A549 (cell line): ENCODE results near the gene SLC16A5. TPM values are rescaled to one million over a fixed set of nuclear protein-coding genes. Genes with fewer than 3 reads are reported as not detected.

Experiments used
- ATAC-seq, 2 experiments: fragments of 200-7000 bp in 1 of 2; fragments of >200 bp in 1 of 2; cut with Nextera tagmentation in 1 of 2; cut with Tn5 transposase in 1 of 2; 3 replicates each; pipeline versions ENCODE4 v1.8.0 to v1.9.1; 2018 to 2020; ENCODE audit warnings: mild to moderate bottlenecking in 1 of 2, moderate library complexity in 1 of 2
- CTCF ChIA-PET: fragments of 300-600 bp; sonication (Branson Sonifier 250); formaldehyde crosslinking; extraction: SDS; loops from one replicate; lab custom pipeline; 2021; ENCODE audit warnings: antibody characterized with exemption, inconsistent platforms; lab: Yijun Ruan, JAX
- POLR2A ChIA-PET: fragments of 350-600 bp; formaldehyde crosslinking; extraction: SDS; loops from one replicate; lab custom pipeline; 2021; ENCODE audit warnings: antibody characterized with exemption, inconsistent platforms; lab: Yijun Ruan, JAX
- DNase-seq, 2 experiments: peaks; one replicate each; pipeline versions ENCODE4 v3.0.0 to v3.0.0-alpha.2; 2011 to 2016; ENCODE audit warnings: low read depth in 1 of 2, low spot score in 1 of 2
- FAIRE-seq: peaks from 2 replicates; lab custom pipeline; 2011; peaks lifted over from hg19 to GRCh38; lab: Jason Lieb, UNC
- H3K27ac ChIP-seq, 2 experiments: fragments of >200 bp; sonication (Bioruptor Twin); formaldehyde crosslinking; 3 replicates each; pipeline ENCODE4 v1.5.1; 2016 to 2017
- H3K4me1 ChIP-seq: fragments of >200 bp; sonication (Bioruptor Twin); formaldehyde crosslinking; 3 replicates; pipeline ENCODE4 v1.6.1; 2016
- H3K4me2 ChIP-seq: fragments of >200 bp; sonication (Bioruptor Twin); formaldehyde crosslinking; 3 replicates; pipeline ENCODE4 v1.6.1; 2016
- H3K4me3 ChIP-seq: fragments of >200 bp; sonication (Bioruptor Twin); formaldehyde crosslinking; 3 replicates; pipeline ENCODE4 v1.5.1; 2016
- H3K9me3 ChIP-seq: fragments of >200 bp; sonication (Bioruptor Twin); formaldehyde crosslinking; 3 replicates; pipeline ENCODE4 v1.6.1; 2016
- BHLHE40 ChIP-seq: IDR thresholded peaks from 2 replicates; pipeline ENCODE4 v1.6.1; 2012; ENCODE audit warnings: low read depth, low read length, inconsistent platforms
- CBX2 ChIP-seq: fragments of 200-600 bp; sonication (generic); IDR thresholded peaks from 2 replicates; pipeline ENCODE4 v1.6.1; 2016; ENCODE audit warnings: low read depth, mild to moderate bottlenecking, borderline replicate concordance
- CEBPB ChIP-seq, 2 experiments: fragments of >200 bp in 1 of 2; sonication (Bioruptor Twin) in 1 of 2; formaldehyde crosslinking in 1 of 2; IDR thresholded peaks; 2 replicates each; pipeline ENCODE4 v1.6.1; 2012 to 2016
- CHD2 ChIP-seq: fragments of 150-350 bp; IDR thresholded peaks from 2 replicates; pipeline ENCODE4 v1.6.1; 2014; ENCODE audit warnings: low read length; ENCODE audit not compliant: partially characterized antibody
- CHD4 ChIP-seq: fragments of 200-600 bp; sonication (generic); IDR thresholded peaks from 2 replicates; pipeline ENCODE4 v1.6.1; 2016; ENCODE audit warnings: antibody characterized with exemption, mild to moderate bottlenecking, borderline replicate concordance
- EHF ChIP-seq: fragments of 250-450 bp; sonication (Bioruptor Pico); IDR thresholded peaks from 2 replicates; pipeline ENCODE4 v1.5.0; 2020; ENCODE audit warnings: mild to moderate bottlenecking
- FOSL2 ChIP-seq, 2 experiments: fragments of 450-650 bp in 1 of 2; fragments of >200 bp in 1 of 2; sonication (Bioruptor Twin) in 1 of 2; formaldehyde crosslinking; IDR thresholded peaks; 2 replicates each; pipeline versions ENCODE4 v1.5.0 to v1.6.1; 2016 to 2020; ENCODE audit warnings: mild to moderate bottlenecking in 1 of 2, moderate library complexity in 1 of 2
- HDAC2 ChIP-seq: fragments of 200-600 bp; sonication (generic); IDR thresholded peaks from 2 replicates; pipeline ENCODE4 v1.6.1; 2016
- HEYL ChIP-seq: fragments of 250-450 bp; sonication (Bioruptor Pico); IDR thresholded peaks from 2 replicates; pipeline ENCODE4 v1.8.0; 2021; ENCODE audit warnings: mild to moderate bottlenecking, moderate library complexity
- HOXA7 ChIP-seq: fragments of 250-450 bp; sonication (Bioruptor Pico); IDR thresholded peaks from 2 replicates; pipeline ENCODE4 v1.5.0; 2020; ENCODE audit warnings: mild to moderate bottlenecking, moderate library complexity
- HOXB13 ChIP-seq: fragments of 250-450 bp; sonication (Bioruptor Pico); IDR thresholded peaks from 2 replicates; pipeline ENCODE4 v1.5.0; 2020; ENCODE audit warnings: low read depth, mild to moderate bottlenecking, moderate library complexity
- HOXB5 ChIP-seq: fragments of 250-450 bp; sonication (Bioruptor Pico); IDR thresholded peaks from 2 replicates; pipeline ENCODE4 v1.5.0; 2020; ENCODE audit warnings: mild to moderate bottlenecking, moderate library complexity
- JUN ChIP-seq, 2 experiments: fragments of >200 bp; sonication (Bioruptor Twin); formaldehyde crosslinking; IDR thresholded peaks; 2 replicates in 1 of 2; 3 replicates in 1 of 2; pipeline ENCODE4 v1.6.1; 2016 to 2017
- KDM1A ChIP-seq: fragments of 200-600 bp; sonication (generic); IDR thresholded peaks from 2 replicates; pipeline ENCODE4 v1.6.1; 2016; ENCODE audit warnings: low read depth, mild to moderate bottlenecking
- KDM5A ChIP-seq: fragments of 200-600 bp; sonication (generic); IDR thresholded peaks from 2 replicates; pipeline ENCODE4 v1.6.1; 2016; ENCODE audit warnings: antibody characterized with exemption, mild to moderate bottlenecking
- MYC ChIP-seq: IDR thresholded peaks from 2 replicates; pipeline ENCODE4 v1.6.1; 2012; ENCODE audit warnings: mild to moderate bottlenecking, inconsistent platforms, low read length, improper control_type of control experiment, borderline replicate concordance
- NFE2L2 ChIP-seq: fragments of 150-350 bp; conservative IDR thresholded peaks from 2 replicates; pipeline ENCODE4 v1.6.1; 2014; ENCODE audit warnings: low read length
- NPAS2 ChIP-seq: fragments of 250-450 bp; sonication (Bioruptor Pico); IDR thresholded peaks from 2 replicates; pipeline ENCODE4 v1.8.0; 2022; ENCODE audit warnings: mild to moderate bottlenecking, moderate library complexity, borderline replicate concordance
- NR3C1 ChIP-seq: fragments of >200 bp; sonication (Bioruptor Twin); formaldehyde crosslinking; IDR thresholded peaks from 3 replicates; pipeline ENCODE4 v1.6.1; 2017
- PHF8 ChIP-seq: fragments of 200-600 bp; sonication (generic); IDR thresholded peaks from 2 replicates; pipeline ENCODE4 v1.6.1; 2016; ENCODE audit warnings: low read depth, mild to moderate bottlenecking, antibody characterized with exemption, moderate library complexity, borderline replicate concordance
- POLR2A ChIP-seq: IDR thresholded peaks from 2 replicates; pipeline ENCODE4 v1.6.1; 2012; ENCODE audit warnings: mild to moderate bottlenecking, low read length
- POLR2AphosphoS2 ChIP-seq: conservative IDR thresholded peaks from 2 replicates; pipeline ENCODE4 v1.6.1; 2012; ENCODE audit warnings: low read length, improper control_type of control experiment, inconsistent platforms
- RAD21 ChIP-seq, 2 experiments: fragments of >200 bp in 1 of 2; sonication (Bioruptor Twin) in 1 of 2; formaldehyde crosslinking in 1 of 2; IDR thresholded peaks in 1 of 2; conservative IDR thresholded peaks in 1 of 2; 2 replicates in 1 of 2; 3 replicates in 1 of 2; pipeline ENCODE4 v1.6.1; 2012 to 2018; ENCODE audit warnings: inconsistent platforms in 1 of 2
- RARB ChIP-seq: fragments of 250-450 bp; sonication (Bioruptor Pico); IDR thresholded peaks from 2 replicates; pipeline ENCODE4 v1.8.0; 2021; ENCODE audit warnings: mild to moderate bottlenecking, moderate library complexity
- RCOR1 ChIP-seq: fragments of 150-350 bp; IDR thresholded peaks from 2 replicates; pipeline ENCODE4 v1.6.1; 2014; ENCODE audit warnings: antibody characterized with exemption, low read length, low read depth
- RFX5 ChIP-seq: fragments of 450-650 bp; IDR thresholded peaks from 2 replicates; pipeline ENCODE4 v1.7.1; 2014; ENCODE audit warnings: antibody characterized with exemption, mild to moderate bottlenecking, moderate library complexity
- ZC3H11A ChIP-seq: fragments of 450-650 bp; IDR thresholded peaks from 2 replicates; pipeline ENCODE4 v1.6.1; 2014; ENCODE audit warnings: antibody characterized with exemption, mild to moderate bottlenecking
- ZFP36 ChIP-seq: fragments of 450-650 bp; IDR thresholded peaks from 2 replicates; pipeline ENCODE4 v1.6.1; 2014; ENCODE audit warnings: borderline replicate concordance; ENCODE audit not compliant: partially characterized antibody
- ZNF302 ChIP-seq: fragments of 250-450 bp; sonication (Bioruptor Pico); IDR thresholded peaks from 2 replicates; pipeline ENCODE4 v1.9.0; 2021; ENCODE audit warnings: inconsistent platforms, mild to moderate bottlenecking, moderate library complexity
- ZSCAN20 ChIP-seq: fragments of 250-450 bp; sonication (Bioruptor Pico); IDR thresholded peaks from 2 replicates; pipeline ENCODE4 v1.8.0; 2022; ENCODE audit warnings: mild to moderate bottlenecking, moderate library complexity
- WGBS: methylation state at CpG from one replicate; pipeline ENCODE4 v1.1.6; 2017; ENCODE audit errors: missing lambda C conversion rate; 5-methylcytosine and 5-hydroxymethylcytosine counted together
- polyA plus RNA-seq, 4 experiments: library from polyadenylated mRNA; depleted of rRNA in 3 of 4; stranded (reverse); fragments of >200 nt; fragmentation: RNase III in 1 of 4; extraction: RNeasy Plus Mini Kit Qiagen cat#74134 plus additional on column Dnase treatment in 1 of 4; gene quantifications; 2 replicates in 3 of 4; 3 replicates in 1 of 4; pipeline ENCODE4 v1.2.3, GENCODE V29; 2011 to 2017
- TF ChIP-seq, protein P1 (sequence below): fragments of 150-350 bp; IDR thresholded peaks from 2 replicates; pipeline ENCODE4 v1.6.1; 2014; ENCODE audit warnings: low read depth, mild to moderate bottlenecking, low read length
- TF ChIP-seq, protein P2 (sequence below): fragments of >200 bp; sonication (Bioruptor Twin); formaldehyde crosslinking; IDR thresholded peaks from 3 replicates; pipeline ENCODE4 v1.5.1; 2016
- TF ChIP-seq, protein P3 (sequence below): fragments of >200 bp; sonication (Bioruptor Twin); formaldehyde crosslinking; IDR thresholded peaks from 2 replicates; pipeline ENCODE4 v1.6.1; 2016

The SLC16A5 gene
- polyA plus RNA-seq, 2 of the 4 experiments (the other 2 are of a cell fraction) = 19.0 to 27.2 TPM

DNA sequence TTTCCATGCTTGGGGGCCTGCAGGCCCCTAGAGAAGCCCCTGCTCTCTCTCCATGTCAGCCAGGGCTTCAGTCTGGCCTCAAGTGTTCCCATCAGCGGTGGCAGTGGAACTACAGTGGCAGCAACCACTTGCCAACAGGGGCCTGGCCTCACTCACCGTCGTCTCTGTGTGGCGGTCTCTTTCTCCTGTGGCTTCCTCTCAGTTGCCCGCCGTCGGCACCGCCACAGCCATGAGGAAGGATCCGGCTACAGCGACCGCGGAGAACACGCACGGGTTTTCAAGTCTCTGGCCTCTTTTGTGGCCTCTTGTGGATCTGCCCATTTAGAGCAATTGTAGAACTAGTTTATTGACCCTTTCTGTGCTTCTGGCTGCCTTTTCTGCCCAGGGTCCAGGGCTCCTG, 30.6 kb downstream of the SLC16A5 start (continued):
- TF ChIP-seq, protein P1, sequence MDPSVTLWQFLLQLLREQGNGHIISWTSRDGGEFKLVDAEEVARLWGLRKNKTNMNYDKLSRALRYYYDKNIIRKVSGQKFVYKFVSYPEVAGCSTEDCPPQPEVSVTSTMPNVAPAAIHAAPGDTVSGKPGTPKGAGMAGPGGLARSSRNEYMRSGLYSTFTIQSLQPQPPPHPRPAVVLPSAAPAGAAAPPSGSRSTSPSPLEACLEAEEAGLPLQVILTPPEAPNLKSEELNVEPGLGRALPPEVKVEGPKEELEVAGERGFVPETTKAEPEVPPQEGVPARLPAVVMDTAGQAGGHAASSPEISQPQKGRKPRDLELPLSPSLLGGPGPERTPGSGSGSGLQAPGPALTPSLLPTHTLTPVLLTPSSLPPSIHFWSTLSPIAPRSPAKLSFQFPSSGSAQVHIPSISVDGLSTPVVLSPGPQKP = no peak
- TF ChIP-seq EHF (CRISPR knock-in tag) (no peak), NPAS2 (CRISPR knock-in tag) (no peak), CHD4 (no peak), CEBPB (IDR thresholded peaks at IDR 0.05) (no peak), RFX5 (no peak), HOXA7 (CRISPR knock-in tag) (no peak), HOXB5 (no peak), BHLHE40 (no peak)

DNA sequence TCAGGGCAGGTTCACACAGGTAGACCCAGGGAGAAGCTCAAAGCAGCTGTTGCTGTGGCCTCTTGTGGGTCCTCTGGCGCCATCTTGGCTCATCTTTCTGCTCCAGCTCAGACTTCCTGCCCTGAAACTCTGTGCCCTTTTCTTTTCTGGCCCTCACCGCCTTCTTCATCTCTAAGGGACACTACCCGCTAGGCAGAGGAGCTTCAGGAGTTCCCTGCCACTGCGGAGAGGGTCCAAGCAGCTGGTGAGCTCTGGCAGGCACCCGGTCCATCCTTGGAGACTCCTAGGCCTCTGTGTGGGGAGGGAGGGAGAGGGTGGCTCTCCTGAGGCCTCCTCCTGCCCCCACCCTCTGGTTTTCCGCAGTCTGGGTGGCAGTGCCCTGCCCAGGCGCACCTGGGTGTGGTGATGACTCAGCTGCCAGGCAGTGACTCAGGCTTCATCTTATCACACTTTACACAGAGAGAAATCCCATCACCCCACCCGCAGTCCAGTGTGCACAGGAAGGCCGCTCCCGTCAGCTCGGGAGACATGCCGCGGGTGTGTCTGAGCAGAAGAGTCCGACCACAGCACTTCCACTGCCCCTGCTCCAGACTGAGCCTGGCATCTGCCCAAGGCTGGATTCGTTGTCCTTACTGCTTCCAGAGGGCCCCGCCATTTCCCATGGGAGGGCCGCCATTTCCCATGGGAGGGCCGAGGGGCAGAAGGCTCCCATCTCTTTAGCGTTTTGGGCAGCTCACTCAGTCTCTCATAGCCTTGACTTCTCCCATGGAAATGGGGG, 36.5 kb downstream of the SLC16A5 start:
- DNase-seq = peak; percentile 99 to 100
- peak overlapping the region; percentile 93 for H3K4me2 ChIP-seq
- H3K4me3 ChIP-seq = peak overlapping the region; percentile 31
- WGBS = 4% methylated on average over 19 of the region's 19 CpGs
- ChIA-PET POLR2A (interaction anchor here (0.7 to 2.3 kb wide), 22 partner anchors 7 to 731 kb away, joined by 3 to 56 read pairs (median 4); partner anchors contain the start of genes ARMC7, FDXR, JPT1 and NT5C), CTCF (interaction anchor here (0.6 to 81.8 kb wide), 14 partner anchors 3 to 166 kb away, joined by 3 to 3429 read pairs (median 4); partner anchors contain the start of genes ARMC7, ATP5PD, JPT1 and KCTD2)
- H3K9me3 ChIP-seq = no peaks in the 10 kb centered on the region
- peak; percentile 93 for ATAC-seq
- H3K4me1 ChIP-seq = peaks cover 61% of the 10 kb centered on the region
- H3K27ac ChIP-seq = peak overlapping the region; percentile 92 to 97
- FAIRE-seq = peak; percentile 95
- TF ChIP-seq ZFP36 (no peak), NR3C1 (no peak), ZNF302 (CRISPR knock-in tag) (peak; percentile 95), POLR2AphosphoS2 (peak; percentile 76), RAD21 (conservative IDR thresholded peaks at IDR 0.05 in 1 of 2, IDR thresholded peaks at IDR 0.05 in 1 of 2) (peak; percentile 30 to 39; a peak in 4 of 5 replicates), MYC (peak; percentile 91), HOXA7 (CRISPR knock-in tag) (peak; percentile 95), NFE2L2 (peak; percentile 87), FOSL2 (IDR thresholded peaks at IDR 0.05) (peak; percentile 98), FOSL2 (CRISPR knock-in tag; IDR thresholded peaks at IDR 0.05) (peak; percentile 100), CEBPB (IDR thresholded peaks at IDR 0.05) (peak in 1 of 2 experiments; percentile 63; a peak in 1 of 4 replicates), BHLHE40 (0 out of 2 replicates have a peak, but pooled peaks have one; percentile 3), RARB (CRISPR knock-in tag) (0 out of 2 replicates have a peak, but pooled peaks have one; percentile 66), NPAS2 (CRISPR knock-in tag) (peak; percentile 49; the same call in 1 of the 2 replicates), KDM5A (no peak), CBX2 (no peak), PHF8 (no peak), JUN (IDR thresholded peaks at IDR 0.05) (peak; percentile 94 to 99), ZSCAN20 (peak; percentile 89), HEYL (peak; percentile 95), HDAC2 (no peak), POLR2A (peak; percentile 62), EHF (CRISPR knock-in tag) (peak; percentile 98), CHD4 (no peak), RCOR1 (0 out of 2 replicates have a peak, but pooled peaks have one; percentile 45), ZC3H11A (no peak), CHD2 (no peak), HOXB13 (CRISPR knock-in tag) (peak; percentile 98), KDM1A (no peak)
- TF ChIP-seq, protein P2, sequence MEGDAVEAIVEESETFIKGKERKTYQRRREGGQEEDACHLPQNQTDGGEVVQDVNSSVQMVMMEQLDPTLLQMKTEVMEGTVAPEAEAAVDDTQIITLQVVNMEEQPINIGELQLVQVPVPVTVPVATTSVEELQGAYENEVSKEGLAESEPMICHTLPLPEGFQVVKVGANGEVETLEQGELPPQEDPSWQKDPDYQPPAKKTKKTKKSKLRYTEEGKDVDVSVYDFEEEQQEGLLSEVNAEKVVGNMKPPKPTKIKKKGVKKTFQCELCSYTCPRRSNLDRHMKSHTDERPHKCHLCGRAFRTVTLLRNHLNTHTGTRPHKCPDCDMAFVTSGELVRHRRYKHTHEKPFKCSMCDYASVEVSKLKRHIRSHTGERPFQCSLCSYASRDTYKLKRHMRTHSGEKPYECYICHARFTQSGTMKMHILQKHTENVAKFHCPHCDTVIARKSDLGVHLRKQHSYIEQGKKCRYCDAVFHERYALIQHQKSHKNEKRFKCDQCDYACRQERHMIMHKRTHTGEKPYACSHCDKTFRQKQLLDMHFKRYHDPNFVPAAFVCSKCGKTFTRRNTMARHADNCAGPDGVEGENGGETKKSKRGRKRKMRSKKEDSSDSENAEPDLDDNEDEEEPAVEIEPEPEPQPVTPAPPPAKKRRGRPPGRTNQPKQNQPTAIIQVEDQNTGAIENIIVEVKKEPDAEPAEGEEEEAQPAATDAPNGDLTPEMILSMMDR = no peak; the same call in 2 of the 3 replicates
- TF ChIP-seq, protein P3, sequence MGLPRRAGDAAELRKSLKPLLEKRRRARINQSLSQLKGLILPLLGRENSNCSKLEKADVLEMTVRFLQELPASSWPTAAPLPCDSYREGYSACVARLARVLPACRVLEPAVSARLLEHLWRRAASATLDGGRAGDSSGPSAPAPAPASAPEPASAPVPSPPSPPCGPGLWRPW = no peak
- TF ChIP-seq, protein P1 = no peak
